Measurements from ENCODE around the gene NR2C1.

Gene NR2C1

DNA sequence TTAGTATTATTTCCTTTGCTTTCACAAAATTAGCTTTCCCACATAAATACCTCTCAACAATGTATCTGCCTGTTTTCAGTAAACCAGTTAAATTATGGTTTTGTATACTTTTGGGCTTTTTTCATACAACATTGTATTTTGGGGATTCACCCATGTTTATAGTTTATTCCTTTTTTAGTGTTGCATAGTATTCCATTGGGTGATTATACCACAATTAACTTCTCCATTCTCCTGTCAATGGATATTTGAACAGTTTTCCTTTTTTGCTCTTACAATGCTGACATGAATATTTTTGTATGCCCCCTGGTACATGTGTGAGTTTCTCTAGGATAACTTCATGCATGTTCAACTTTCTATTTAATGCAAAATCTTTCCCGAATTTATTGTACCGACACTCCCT lies 57.3 kb downstream of the NR2C1 start:
- TF ChIP-seq, protein P1, sequence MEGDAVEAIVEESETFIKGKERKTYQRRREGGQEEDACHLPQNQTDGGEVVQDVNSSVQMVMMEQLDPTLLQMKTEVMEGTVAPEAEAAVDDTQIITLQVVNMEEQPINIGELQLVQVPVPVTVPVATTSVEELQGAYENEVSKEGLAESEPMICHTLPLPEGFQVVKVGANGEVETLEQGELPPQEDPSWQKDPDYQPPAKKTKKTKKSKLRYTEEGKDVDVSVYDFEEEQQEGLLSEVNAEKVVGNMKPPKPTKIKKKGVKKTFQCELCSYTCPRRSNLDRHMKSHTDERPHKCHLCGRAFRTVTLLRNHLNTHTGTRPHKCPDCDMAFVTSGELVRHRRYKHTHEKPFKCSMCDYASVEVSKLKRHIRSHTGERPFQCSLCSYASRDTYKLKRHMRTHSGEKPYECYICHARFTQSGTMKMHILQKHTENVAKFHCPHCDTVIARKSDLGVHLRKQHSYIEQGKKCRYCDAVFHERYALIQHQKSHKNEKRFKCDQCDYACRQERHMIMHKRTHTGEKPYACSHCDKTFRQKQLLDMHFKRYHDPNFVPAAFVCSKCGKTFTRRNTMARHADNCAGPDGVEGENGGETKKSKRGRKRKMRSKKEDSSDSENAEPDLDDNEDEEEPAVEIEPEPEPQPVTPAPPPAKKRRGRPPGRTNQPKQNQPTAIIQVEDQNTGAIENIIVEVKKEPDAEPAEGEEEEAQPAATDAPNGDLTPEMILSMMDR (IDR thresholded peaks at IDR 0.05; ENCODE audit: control extremely low read depth, extremely low read depth, low read depth, missing control alignments), result no peak
- ChIA-PET POLR2A (no interaction called here), CTCF (interaction anchor here (0.8 to 1.4 kb wide), 4 partner anchors 10 to 141 kb away, joined by 3 to 5 read pairs (median 3); no protein-coding TSS in a partner anchor)
- DNase-seq (ENCODE audit: extremely low spot score), result no peak

DNA sequence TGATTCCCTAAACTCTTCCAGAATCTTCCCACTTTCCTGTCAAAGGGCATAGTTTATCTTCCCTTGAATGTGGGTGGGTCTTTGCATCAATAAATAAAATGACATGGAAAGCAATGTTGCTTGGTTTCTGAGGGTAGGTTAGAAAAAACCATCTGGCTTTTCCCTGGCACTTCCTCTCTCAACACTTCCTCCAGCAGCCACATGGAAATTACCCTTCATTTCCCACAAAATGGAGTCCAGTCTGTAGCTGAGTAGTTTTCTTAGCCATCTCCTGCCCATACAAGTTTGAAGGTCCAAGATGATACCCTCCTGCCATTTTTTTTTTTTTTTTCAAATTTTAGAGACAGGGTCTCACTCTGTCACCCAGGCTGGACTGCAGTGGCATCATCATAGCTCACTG lies 58.9 kb downstream of the NR2C1 start:
- TF ChIP-seq, protein P1 (IDR thresholded peaks at IDR 0.05; ENCODE audit: control extremely low read depth, extremely low read depth, low read depth, missing control alignments), result no peak
- POLR2A ChIA-PET, result interaction anchor here (0.7 kb wide), 1 partner anchor 22 kb away, joined by 8 read pairs; no protein-coding TSS in a partner anchor
- DNase-seq (ENCODE audit: extremely low spot score), result no peak
- CTCF ChIA-PET, result interaction anchor here (1.0 to 1.1 kb wide), 2 partner anchors 35 to 59 kb away, joined by 3 read pairs; partner anchors contain the start of gene NR2C1

DNA sequence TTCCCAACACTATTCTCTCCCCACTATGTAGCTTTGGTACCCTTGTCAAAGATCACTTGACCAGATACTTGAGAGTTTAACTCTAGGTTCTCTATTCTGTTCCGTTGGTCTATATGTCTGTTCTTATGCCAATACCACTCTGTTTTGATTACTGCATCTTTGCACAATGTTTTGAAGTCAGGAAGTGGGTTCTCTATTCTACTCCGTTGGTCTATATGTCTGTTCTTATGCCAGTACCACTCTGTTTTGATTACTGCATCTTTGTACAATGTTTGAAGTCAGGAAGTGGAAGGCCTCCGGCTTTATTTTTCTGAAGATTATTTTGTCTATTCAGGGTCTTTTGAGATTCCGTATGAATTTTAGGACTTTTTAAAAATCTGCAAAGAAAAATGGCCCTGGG lies 67.2 kb downstream of the NR2C1 start:
- TF ChIP-seq, protein P1 (IDR thresholded peaks at IDR 0.05; ENCODE audit: control extremely low read depth, extremely low read depth, low read depth, missing control alignments), result no peak
- CTCF ChIA-PET, result no interaction called here
- no peak for DNase-seq (ENCODE audit: extremely low spot score)
- POLR2A ChIA-PET, result no interaction called here

DNA sequence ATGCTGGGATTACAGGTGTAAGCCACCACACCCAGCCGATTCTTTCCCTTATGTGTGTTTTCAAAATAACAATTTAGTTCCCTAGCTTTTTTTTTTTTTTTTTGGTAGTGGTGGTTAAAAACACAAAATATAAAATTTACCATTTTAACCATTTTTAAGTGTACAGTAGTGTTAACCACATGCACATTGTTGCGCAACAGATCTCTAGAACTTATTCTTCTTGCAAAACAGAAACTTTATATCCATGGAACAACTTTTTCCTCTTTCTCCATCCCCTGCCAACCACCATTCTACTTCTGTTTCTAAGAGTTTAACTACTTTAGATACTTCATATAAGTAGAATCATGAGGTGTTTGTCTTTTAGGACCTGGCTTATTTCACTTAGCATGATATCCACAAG lies 68.8 kb downstream of the NR2C1 start:
- TF ChIP-seq, protein P1 (IDR thresholded peaks at IDR 0.05; ENCODE audit: control extremely low read depth, extremely low read depth, low read depth, missing control alignments), result no peak
- ChIA-PET POLR2A (no interaction called here), CTCF (interaction anchor here (1.3 to 1.5 kb wide), 3 partner anchors 9 to 14 kb away, joined by 3 to 9 read pairs (median 5); no protein-coding TSS in a partner anchor)
- no peak for DNase-seq (ENCODE audit: extremely low spot score)

DNA sequence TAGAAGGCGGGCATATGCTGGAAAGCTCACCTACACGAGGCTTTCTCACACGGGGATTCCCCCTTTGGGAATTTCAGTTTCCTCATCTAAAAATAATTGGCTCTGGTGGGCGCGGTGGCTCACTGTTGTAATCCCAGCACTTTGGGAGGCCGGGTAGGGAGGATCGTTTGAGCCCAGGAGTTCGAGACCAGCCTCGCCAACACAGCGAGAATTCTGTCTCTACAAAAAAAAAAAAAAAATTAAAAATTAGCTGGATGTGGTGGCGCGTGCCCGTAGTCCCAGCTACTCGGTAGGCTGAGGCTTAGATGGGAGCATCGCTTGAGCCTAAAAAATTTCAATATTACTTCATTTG lies 69.5 kb downstream of the NR2C1 start:
- ChIA-PET CTCF (interaction anchor here (0.7 to 1.5 kb wide), 8 partner anchors 8 to 173 kb away, joined by 3 to 9 read pairs (median 3); no protein-coding TSS in a partner anchor), POLR2A (interaction anchor here (0.6 to 1.0 kb wide), 2 partner anchors 14 to 318 kb away, joined by 4 to 6 read pairs; no protein-coding TSS in a partner anchor)
- TF ChIP-seq, protein P1 (IDR thresholded peaks at IDR 0.05; ENCODE audit: control extremely low read depth, extremely low read depth, low read depth, missing control alignments), result no peak
- DNase-seq (ENCODE audit: extremely low spot score), result no peak

DNA sequence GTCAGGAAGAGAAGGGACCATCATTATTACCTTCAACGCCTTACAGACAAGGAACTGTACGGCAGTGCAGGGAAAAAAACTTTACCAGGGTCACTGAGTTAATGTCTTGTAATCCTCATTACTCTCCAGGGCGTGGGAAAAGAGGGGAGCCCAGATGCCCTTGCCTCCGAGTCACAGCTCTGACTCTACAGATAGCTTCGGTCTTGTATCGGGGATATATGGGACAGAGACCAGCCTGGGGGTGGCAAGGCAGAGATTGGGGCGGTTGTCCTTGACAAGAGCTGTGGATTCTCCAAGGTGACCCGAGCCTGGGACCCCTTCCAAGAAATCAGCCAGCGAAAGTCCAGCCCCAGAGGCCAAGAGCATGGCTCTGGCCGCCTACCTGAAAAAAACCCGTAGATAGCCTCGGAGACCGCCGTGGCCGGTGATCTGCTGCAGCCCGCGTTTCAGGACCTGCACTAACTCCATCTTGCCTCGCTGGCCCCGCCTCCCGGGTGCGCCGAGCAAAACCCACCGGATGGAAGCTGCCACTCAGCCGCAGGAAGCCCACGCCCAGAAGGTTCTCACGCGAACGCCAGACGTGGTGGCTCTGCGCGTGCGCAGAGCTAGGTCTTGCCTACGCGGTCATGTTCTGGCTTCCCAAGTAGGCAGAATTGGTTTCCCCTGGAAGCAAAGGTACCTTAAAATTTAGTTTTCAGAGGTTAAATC lies 70.1 kb downstream of the NR2C1 start, which contains the start of gene NDUFA12:
Gene NDUFA12, minus strand, starts transcription at position 485 of the 708 bp plus-strand sequence. Its CDS starts 17 bp downstream, at position 468.
- TF ChIP-seq, protein P1 (IDR thresholded peaks at IDR 0.05; ENCODE audit: control extremely low read depth, extremely low read depth, low read depth, missing control alignments), result no peak
- DNase-seq (ENCODE audit: extremely low spot score), result peak; percentile 95
- ChIA-PET CTCF (interaction anchor here (0.7 to 1.5 kb wide), 8 partner anchors 8 to 172 kb away, joined by 3 to 9 read pairs (median 3); no protein-coding TSS in a partner anchor), POLR2A (interaction anchor here (0.6 to 1.0 kb wide), 2 partner anchors 14 to 318 kb away, joined by 4 to 6 read pairs; no protein-coding TSS in a partner anchor)
